K562 (cell line): ENCODE results near the gene SCN4B. TPM values are rescaled to one million over a fixed set of nuclear protein-coding genes. Genes with fewer than 3 reads are reported as not detected.

Experiments used
- EHMT2 ChIP-seq: fragments of 450-650 bp; IDR thresholded peaks from 2 replicates; pipeline ENCODE4 v1.6.1; 2018; ENCODE audit warnings: antibody characterized with exemption
- HES1 ChIP-seq: fragments of 450-650 bp; IDR thresholded peaks from 2 replicates; pipeline ENCODE4 v1.6.1; 2016; ENCODE audit warnings: low read depth, mild to moderate bottlenecking, moderate library complexity
- ID3 ChIP-seq, 2 experiments: fragments of 250-450 bp in 1 of 2; fragments of 450-650 bp in 1 of 2; sonication (Bioruptor Pico) in 1 of 2; IDR thresholded peaks; 2 replicates each; pipeline versions ENCODE4 v1.6.1 to v1.8.0; 2016 to 2021; ENCODE audit warnings: mild to moderate bottlenecking in 2 of 2, moderate library complexity in 2 of 2, missing compliant biosample characterization in 1 of 2, missing genetic modification characterization in 1 of 2
- KDM2B ChIP-seq: fragments of 250-450 bp; sonication (Bioruptor Pico); IDR thresholded peaks from 2 replicates; pipeline ENCODE4 v1.8.0; 2021; ENCODE audit warnings: mild to moderate bottlenecking, moderate library complexity
- KHSRP ChIP-seq: fragments of 450-650 bp; IDR thresholded peaks from 2 replicates; pipeline ENCODE4 v1.6.1; 2017
- MAFK ChIP-seq: IDR thresholded peaks from 2 replicates; pipeline ENCODE4 v1.6.1; 2011; ENCODE audit warnings: low read length, improper control_type of control experiment
- MYBL2 ChIP-seq, 2 experiments: fragments of 450-650 bp in 1 of 2; sonication (generic) in 1 of 2; formaldehyde crosslinking in 1 of 2; IDR thresholded peaks; 2 replicates each; pipeline versions ENCODE4 v1.6.1 to v1.8.1; 2017 to 2022; ENCODE audit warnings: borderline replicate concordance in 1 of 2, inconsistent platforms in 1 of 2, low read depth in 1 of 2, mild to moderate bottlenecking in 1 of 2, missing genetic modification reagents in 1 of 2, moderate library complexity in 1 of 2
- NR1H2 ChIP-seq: sonication (generic); formaldehyde crosslinking; IDR thresholded peaks from 2 replicates; pipeline ENCODE4 v1.4.0; 2020; ENCODE audit warnings: mild to moderate bottlenecking, missing genetic modification reagents
- PRDM10 ChIP-seq: fragments of 450-650 bp; IDR thresholded peaks from 2 replicates; pipeline ENCODE4 v1.6.1; 2018; ENCODE audit not compliant: partially characterized antibody
- SLC30A9 ChIP-seq: fragments of 250-450 bp; sonication (Bioruptor Pico); IDR thresholded peaks from 2 replicates; pipeline ENCODE4 v1.8.0; 2022; ENCODE audit warnings: mild to moderate bottlenecking, moderate library complexity
- SPI1 ChIP-seq: IDR thresholded peaks from 2 replicates; pipeline ENCODE4 v1.6.1; 2011; ENCODE audit warnings: low read depth, low read length, control low read depth, borderline replicate concordance
- SRF ChIP-seq, 2 experiments: fragments of 250-450, 450-650 bp in 1 of 2; sonication (Bioruptor Pico) in 1 of 2; sonication (generic) in 1 of 2; formaldehyde crosslinking; IDR thresholded peaks; 2 replicates each; pipeline versions ENCODE4 v1.5.0 to v1.5.1; 2020 to 2022; ENCODE audit warnings: mild to moderate bottlenecking in 1 of 2, missing genetic modification reagents in 1 of 2
- TFE3 ChIP-seq: fragments of 450-650 bp; formaldehyde crosslinking; IDR thresholded peaks from 2 replicates; pipeline ENCODE4 v1.4.0; 2020; ENCODE audit warnings: mild to moderate bottlenecking, mixed read lengths
- ZBTB2 ChIP-seq: fragments of 450-650 bp; IDR thresholded peaks from 2 replicates; pipeline ENCODE4 v1.6.1; 2016; ENCODE audit warnings: antibody characterized with exemption
- ZBTB8A ChIP-seq: fragments of 450-650 bp; IDR thresholded peaks from 2 replicates; pipeline ENCODE4 v1.6.1; 2018; ENCODE audit warnings: mild to moderate bottlenecking, moderate library complexity; ENCODE audit not compliant: partially characterized antibody
- ZNF143 ChIP-seq: sonication (generic); formaldehyde crosslinking; IDR thresholded peaks from 2 replicates; pipeline ENCODE4 v1.9.0; 2022; ENCODE audit warnings: mild to moderate bottlenecking, missing genetic modification reagents
- ZNF174 ChIP-seq: fragments of 250-450 bp; sonication (Bioruptor Pico); IDR thresholded peaks from 2 replicates; pipeline ENCODE4 v1.4.0; 2020; ENCODE audit warnings: mild to moderate bottlenecking
- polyA plus RNA-seq, 8 experiments: library from polyadenylated mRNA; depleted of rRNA in 4 of 8; stranded (reverse) in 5 of 8; unstranded in 3 of 8; fragments of >200 nt; fragmentation: Nextera tagmentation in 2 of 8; fragmentation: Illumina TruSeq in 1 of 8; extraction: Ambion mirVana in 2 of 8; extraction: Trizol in 1 of 8; gene quantifications; 2 replicates each; pipeline versions ENCODE4 v1.2.1 to v1.2.3, GENCODE V29; 2011 to 2014; ENCODE audit warnings: inconsistent platforms in 1 of 8, missing spikeins in 1 of 8
- total RNA-seq, 7 experiments: library from RNA; depleted of rRNA in 6 of 7; stranded (reverse); fragments of >200 nt in 6 of 7; fragmentation: Illumina TruSeq in 2 of 7; extraction: Trizol in 2 of 7; gene quantifications; 2 replicates each; pipeline versions ENCODE4 v1.2.1 to v1.2.3, GENCODE V29; 2011 to 2021; ENCODE audit warnings: low replicate concordance in 1 of 7

SCN4B gene
- total and polyA plus RNA-seq, 9 of the 15 experiments (the other 6 are each of a cell fraction or from before 2014, with no cell fraction given): 0.03 TPM; not detected in 8

- TF ChIP-seq TFE3 (no peak), ZBTB8A (no peak), HES1 (no peak), SPI1 (no peak), PRDM10 (no peak), EHMT2 (no peak), ID3 (CRISPR knock-in tag; IDR thresholded peaks at IDR 0.05) (no peak), ID3 (tag; IDR thresholded peaks at IDR 0.05) (no peak), ZNF174 (CRISPR knock-in tag) (no peak), KHSRP (no peak), SLC30A9 (CRISPR knock-in tag) (no peak), ZBTB2 (no peak), MYBL2 (IDR thresholded peaks at IDR 0.05; ENCODE audit: low read depth) (no peak), MYBL2 (CRISPR knock-in tag; IDR thresholded peaks at IDR 0.05; ENCODE audit: borderline replicate concordance) (no peak), SRF (CRISPR knock-in tag; IDR thresholded peaks at IDR 0.05) (peak in 1 of 2 experiments; percentile 26; a peak in 1 of 4 replicates), MAFK (no peak), NR1H2 (CRISPR knock-in tag) (no peak), ZNF143 (CRISPR knock-in tag) (no peak), KDM2B (CRISPR knock-in tag) (0 out of 2 replicates have a peak, but pooled peaks have one; percentile 55)
Measured at GRCh38 chr11:118145285-118146227, 7.1 kb downstream of the SCN4B start (continued).
